GM19099 (cell line): ENCODE data around the gene MTTP.

ENCODE experiments used
- POLR2A ChIP-seq: IDR thresholded peaks from 3 replicates; pipeline ENCODE4 v1.6.1; 2011; ENCODE audit warnings: low read depth; ENCODE audit not compliant: insufficient read length; ENCODE audit errors: extremely low read depth

MTTP gene

GRCh38 chr4:99668472-99668871 is 93.8 kb downstream of the MTTP start:
- TF ChIP-seq POLR2A = no peak

DNA sequence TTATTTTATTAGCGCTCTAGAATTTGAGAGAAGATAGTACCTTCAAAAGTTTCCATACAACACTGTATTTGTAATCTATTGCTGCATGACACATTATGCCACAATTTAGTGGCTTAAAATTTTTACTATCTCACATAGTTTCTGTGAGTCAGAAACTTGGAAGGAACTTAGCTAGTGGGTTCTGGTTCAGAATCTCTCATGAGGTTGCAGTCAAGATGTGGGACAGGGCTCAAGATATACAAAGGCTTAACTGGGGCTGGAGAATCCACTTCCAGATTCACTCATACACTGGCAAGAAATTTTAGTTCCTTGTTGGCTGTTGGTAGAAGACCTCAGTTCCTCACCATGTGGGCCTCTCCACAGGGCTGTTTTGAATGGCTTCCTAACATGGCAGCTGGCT is 94.5 kb downstream of the MTTP start:
- TF ChIP-seq POLR2A = no peak

GRCh38 chr4:99670409-99671073 is 95.9 kb downstream of the MTTP start:
- TF ChIP-seq POLR2A = no peak
